Cardiac muscle cell (in vitro differentiated cells and primary cell): ENCODE measurements around the gene SPAG16. TPM values are rescaled to one million over a fixed set of nuclear protein-coding genes. Genes with fewer than 3 reads are reported as not detected.
"Not testable (repeated sequence)": the region's sequence is repeated elsewhere in the genome, so short reads cannot be mapped to it uniquely, and the experiment has no call there.

Experiments
- DNase-seq, 2 donors: peaks; one replicate each; pipeline versions ENCODE4 v3.0.0 to v3.0.0-alpha.2; 2010 to 2017; ENCODE audit warnings: low read depth in 1 of 2, low spot score in 1 of 2
- H3K27ac ChIP-seq: fragments of 200-600 bp; sonication (generic); 2 replicates; pipeline ENCODE4 v1.5.1; 2016
- H3K27me3 ChIP-seq: fragments of 200-600 bp; sonication (generic); 2 replicates; pipeline ENCODE4 v1.6.0; 2016; ENCODE audit warnings: control low read depth
- H3K36me3 ChIP-seq: fragments of 200-600 bp; sonication (generic); 2 replicates; pipeline ENCODE4 v1.5.1; 2016; ENCODE audit warnings: control low read depth
- H3K4me1 ChIP-seq: fragments of 200-600 bp; sonication (generic); 2 replicates; pipeline ENCODE4 v1.8.1; 2017; ENCODE audit warnings: low read depth, mild to moderate bottlenecking, mixed run types
- H3K4me3 ChIP-seq: fragments of 200-600 bp; sonication (generic); 2 replicates; pipeline ENCODE4 v1.5.1; 2016; ENCODE audit warnings: mild to moderate bottlenecking
- H3K9me3 ChIP-seq: fragments of 200-600 bp; sonication (generic); 2 replicates; pipeline ENCODE4 v1.5.1; 2017; ENCODE audit warnings: low read depth, mild to moderate bottlenecking, control low read depth
- polyA plus RNA-seq: library from polyadenylated mRNA; unstranded; fragments of >200 nt; fragmentation: Nextera tagmentation; extraction: Ambion mirVana; gene quantifications from 2 replicates; pipeline ENCODE4 v1.2.1, GENCODE V29; 2016
- total RNA-seq: library from RNA; depleted of rRNA; stranded (reverse); fragments of >200 nt; gene quantifications from 2 replicates; pipeline ENCODE4 v1.2.3, GENCODE V29; 2016
- TF ChIP-seq, protein P1 (sequence below): IDR thresholded peaks from 2 replicates; pipeline ENCODE4 v1.5.1; 2012; ENCODE audit warnings: low read depth, mild to moderate bottlenecking, low read length

SPAG16 gene
- total and polyA plus RNA-seq, 2 experiments from 2014 or later: 32.8 to 57.9 TPM

DNA sequence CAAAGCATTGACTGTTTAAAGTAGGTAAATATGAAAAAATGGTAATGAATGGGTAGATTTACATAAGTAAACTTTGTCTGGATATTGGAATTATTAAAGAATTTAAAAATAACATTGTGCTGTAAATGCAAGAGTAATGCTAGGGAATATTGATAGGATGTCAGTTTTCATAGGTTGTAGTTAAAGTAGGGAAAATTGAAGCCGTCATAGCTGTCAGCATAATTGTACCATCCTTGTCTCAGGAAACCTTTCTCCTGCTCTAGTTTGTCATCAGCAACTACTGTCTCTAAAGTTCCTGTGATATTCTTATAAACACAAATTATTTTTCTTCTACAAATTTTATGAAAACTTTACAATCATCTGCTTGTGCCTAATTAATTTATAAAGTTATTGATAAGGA, 10.1 kb upstream of the SPAG16 start:
- DNase-seq: no peak
- Histone ChIP-seq H3K36me3 (no peaks in the 10 kb centered on the region), H3K4me3 (no peak overlapping the region), H3K9me3 (no peaks in the 10 kb centered on the region), H3K27ac (no peak overlapping the region), H3K27me3 (no peaks in the 10 kb centered on the region), H3K4me1 (no peaks in the 10 kb centered on the region)
- TF ChIP-seq, protein P1, sequence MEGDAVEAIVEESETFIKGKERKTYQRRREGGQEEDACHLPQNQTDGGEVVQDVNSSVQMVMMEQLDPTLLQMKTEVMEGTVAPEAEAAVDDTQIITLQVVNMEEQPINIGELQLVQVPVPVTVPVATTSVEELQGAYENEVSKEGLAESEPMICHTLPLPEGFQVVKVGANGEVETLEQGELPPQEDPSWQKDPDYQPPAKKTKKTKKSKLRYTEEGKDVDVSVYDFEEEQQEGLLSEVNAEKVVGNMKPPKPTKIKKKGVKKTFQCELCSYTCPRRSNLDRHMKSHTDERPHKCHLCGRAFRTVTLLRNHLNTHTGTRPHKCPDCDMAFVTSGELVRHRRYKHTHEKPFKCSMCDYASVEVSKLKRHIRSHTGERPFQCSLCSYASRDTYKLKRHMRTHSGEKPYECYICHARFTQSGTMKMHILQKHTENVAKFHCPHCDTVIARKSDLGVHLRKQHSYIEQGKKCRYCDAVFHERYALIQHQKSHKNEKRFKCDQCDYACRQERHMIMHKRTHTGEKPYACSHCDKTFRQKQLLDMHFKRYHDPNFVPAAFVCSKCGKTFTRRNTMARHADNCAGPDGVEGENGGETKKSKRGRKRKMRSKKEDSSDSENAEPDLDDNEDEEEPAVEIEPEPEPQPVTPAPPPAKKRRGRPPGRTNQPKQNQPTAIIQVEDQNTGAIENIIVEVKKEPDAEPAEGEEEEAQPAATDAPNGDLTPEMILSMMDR: no peak

DNA sequence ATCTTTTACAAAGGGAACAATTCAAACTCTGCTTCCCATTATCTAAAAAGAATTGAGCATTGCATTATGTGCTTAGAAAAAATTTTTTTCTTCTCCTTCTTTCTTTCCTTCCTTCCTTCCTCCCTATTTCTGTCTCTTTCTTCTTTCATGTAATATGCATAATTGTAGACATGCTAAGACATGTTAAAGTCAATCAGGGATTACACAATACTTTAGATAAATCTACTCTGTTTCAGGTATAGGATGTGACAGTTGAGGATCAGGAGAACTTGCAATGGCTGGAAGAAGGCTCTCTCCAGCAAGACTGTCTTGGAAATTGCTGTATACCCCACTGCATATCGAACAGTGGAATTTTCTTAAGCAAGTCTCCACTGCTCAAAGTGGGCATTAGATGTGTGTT, 9.0 kb upstream of the SPAG16 start:
- Histone ChIP-seq H3K4me1 (no peaks in the 10 kb centered on the region), H3K36me3 (no peaks in the 10 kb centered on the region), H3K9me3 (no peaks in the 10 kb centered on the region), H3K27me3 (no peaks in the 10 kb centered on the region), H3K27ac (no peak overlapping the region), H3K4me3 (no peak overlapping the region)
- DNase-seq: no peak
- TF ChIP-seq, protein P1: no peak

DNA sequence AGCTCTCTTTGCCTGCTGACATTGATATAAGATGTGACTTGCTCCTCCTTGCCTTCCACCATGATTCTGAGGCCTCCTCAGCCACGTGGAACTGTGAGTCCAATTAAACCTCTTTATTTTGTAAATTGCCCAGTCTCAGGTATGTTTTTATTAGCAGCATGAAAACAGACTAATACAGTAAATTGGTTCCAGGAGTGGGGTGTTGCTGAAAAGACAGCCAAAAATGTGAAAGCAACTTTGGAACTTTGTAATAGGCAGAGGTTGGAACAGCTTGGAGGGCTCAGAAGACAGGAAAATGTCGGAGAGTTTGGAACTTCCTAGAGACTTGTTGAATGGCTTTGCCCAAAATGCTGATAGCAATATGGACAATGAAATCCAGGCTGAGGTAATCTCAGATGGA, 7.1 kb upstream of the SPAG16 start:
- not testable (repeated sequence) for H3K36me3 ChIP-seq, H3K9me3 ChIP-seq, DNase-seq, H3K27me3 ChIP-seq, H3K4me3 ChIP-seq, H3K4me1 ChIP-seq, H3K27ac ChIP-seq

DNA sequence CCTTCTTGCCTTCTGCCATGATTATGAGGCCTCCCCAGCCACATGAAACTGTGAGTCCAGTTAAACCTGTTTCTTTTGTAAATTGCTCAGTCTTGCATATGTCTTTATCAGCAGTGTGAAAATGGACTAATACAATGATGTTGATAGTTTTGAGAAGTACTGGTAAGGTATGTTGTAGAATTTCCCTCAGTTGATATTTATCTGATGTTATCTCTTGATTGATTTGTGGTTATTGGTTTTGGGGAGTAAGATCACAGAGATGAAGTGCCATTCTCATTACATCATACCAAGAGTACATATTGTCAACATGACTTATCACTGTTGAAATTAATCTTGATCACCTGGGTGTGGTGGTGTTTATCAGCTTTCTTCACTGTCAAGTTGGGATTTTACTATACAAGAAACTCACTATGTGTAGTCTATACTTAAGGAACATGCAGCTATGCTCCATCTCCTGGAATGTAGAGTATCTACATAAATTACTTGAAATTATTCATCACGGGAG, 5.1 kb upstream of the SPAG16 start:
- no peaks in the 10 kb centered on the region for H3K4me1 ChIP-seq
- TF ChIP-seq, protein P1: no peak
- H3K4me3 ChIP-seq: no peak overlapping the region
- no peak overlapping the region for H3K27ac ChIP-seq
- H3K27me3 ChIP-seq: no peaks in the 10 kb centered on the region
- no peaks in the 10 kb centered on the region for H3K9me3 ChIP-seq
- no peak for DNase-seq
- H3K36me3 ChIP-seq: no peaks in the 10 kb centered on the region

DNA sequence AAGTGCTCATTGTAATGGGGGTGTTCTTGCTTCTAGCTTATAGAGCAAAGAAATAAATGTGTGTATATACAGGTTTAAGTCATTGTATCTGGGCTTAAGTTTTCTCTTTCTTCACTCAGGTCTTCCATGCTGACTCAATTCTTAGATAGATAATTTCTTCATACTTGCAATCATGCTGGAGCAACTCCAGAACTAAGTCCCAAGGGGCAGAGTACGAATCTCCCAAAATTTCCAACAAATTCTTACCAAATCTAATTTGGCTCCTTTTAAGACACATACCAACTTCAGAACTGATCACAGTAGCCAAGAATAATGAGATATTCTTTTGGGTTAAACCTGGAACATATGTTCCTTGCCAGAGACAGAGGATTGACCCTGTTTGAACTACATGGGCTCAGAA, 4.3 kb upstream of the SPAG16 start:
- no peaks in the 10 kb centered on the region for H3K4me1 ChIP-seq
- H3K4me3 ChIP-seq: no peak overlapping the region
- TF ChIP-seq, protein P1: no peak
- no peaks in the 10 kb centered on the region for H3K9me3 ChIP-seq
- H3K27me3 ChIP-seq: no peaks in the 10 kb centered on the region
- DNase-seq: peak in 1 of 2 donors; percentile 80
- H3K36me3 ChIP-seq: no peaks in the 10 kb centered on the region
- H3K27ac ChIP-seq: no peak overlapping the region

DNA sequence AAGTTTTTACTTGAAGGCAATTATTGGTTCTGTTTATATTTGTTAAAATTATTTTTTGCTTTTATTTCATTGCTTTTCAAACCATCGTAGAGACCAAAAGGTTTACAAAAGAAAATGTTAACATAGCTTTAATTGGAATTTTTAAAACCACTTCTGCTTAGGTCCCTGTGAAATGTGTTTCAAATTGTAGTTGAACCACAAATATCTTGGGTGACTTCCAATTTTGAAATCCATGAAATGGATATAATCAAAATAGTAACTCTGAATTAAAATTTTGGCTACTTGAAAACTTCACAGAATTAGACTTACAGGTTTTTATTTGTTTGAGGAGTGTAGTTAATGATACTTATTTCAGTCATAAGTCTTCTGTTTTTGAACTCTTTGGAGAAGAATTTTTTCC, 3.1 kb upstream of the SPAG16 start:
- Histone ChIP-seq H3K4me3 (no peak overlapping the region), H3K27me3 (no peaks in the 10 kb centered on the region), H3K36me3 (no peaks in the 10 kb centered on the region), H3K27ac (no peak overlapping the region), H3K4me1 (peaks cover 4% of the 10 kb centered on the region), H3K9me3 (no peaks in the 10 kb centered on the region)
- TF ChIP-seq, protein P1: no peak
- peak in 1 of 2 donors; percentile 43 for DNase-seq
